Osteoblast (primary cell): ENCODE results near the gene CST9. TPM values are rescaled to one million over a fixed set of nuclear protein-coding genes. Genes with fewer than 3 reads are reported as not detected.

ENCODE experiments used
- DNase-seq: peaks from one replicate; pipeline ENCODE4 v3.0.0; 2011; ENCODE audit warnings: low spot score, mixed read lengths; ENCODE audit not compliant: insufficient read length; ENCODE audit errors: missing footprints
- H2AFZ ChIP-seq: 2 replicates; pipeline ENCODE4 v1.6.0; 2011; ENCODE audit warnings: mild to moderate bottlenecking, low read length
- H3K27ac ChIP-seq: 2 replicates; pipeline ENCODE4 v1.5.1; 2011; ENCODE audit warnings: mild to moderate bottlenecking, low read depth, low read length, moderate library complexity
- H3K27me3 ChIP-seq: 2 replicates; pipeline ENCODE4 v1.6.0; 2012; ENCODE audit warnings: mild to moderate bottlenecking, control low read depth, inconsistent platforms, low read length, moderate library complexity; ENCODE audit not compliant: insufficient read depth
- H3K36me3 ChIP-seq: 2 replicates; pipeline ENCODE4 v1.5.1; 2011; ENCODE audit warnings: mild to moderate bottlenecking, low read length, control low read depth, moderate library complexity; ENCODE audit not compliant: insufficient read depth
- H3K4me1 ChIP-seq: 2 replicates; pipeline ENCODE4 v1.5.1; 2011; ENCODE audit warnings: mild to moderate bottlenecking, low read length, control low read depth, moderate library complexity; ENCODE audit not compliant: insufficient read depth
- H3K4me2 ChIP-seq: 2 replicates; pipeline ENCODE4 v1.6.0; 2011; ENCODE audit warnings: mild to moderate bottlenecking, low read length; ENCODE audit not compliant: insufficient read depth
- H3K4me3 ChIP-seq: fragments of 200-600 bp; sonication (generic); 3 replicates; pipeline ENCODE4 v1.5.1; 2012; ENCODE audit warnings: mild to moderate bottlenecking, low read length, inconsistent platforms; ENCODE audit not compliant: insufficient read depth
- H3K79me2 ChIP-seq: 2 replicates; pipeline ENCODE4 v1.6.0; 2012; ENCODE audit warnings: mild to moderate bottlenecking, low read length, control low read depth, inconsistent platforms; ENCODE audit not compliant: insufficient read depth
- H3K9me3 ChIP-seq: 2 replicates; pipeline ENCODE4 v1.5.1; 2011; ENCODE audit warnings: low read depth, low read length, control low read depth
- H4K20me1 ChIP-seq: 2 replicates; pipeline ENCODE4 v1.6.0; 2012; ENCODE audit warnings: mild to moderate bottlenecking, low read length, control low read depth; ENCODE audit not compliant: insufficient read depth
- CTCF ChIP-seq: IDR thresholded peaks from 2 replicates; pipeline ENCODE4 v1.5.1; 2011; ENCODE audit warnings: mild to moderate bottlenecking, low read depth, low read length, moderate library complexity; ENCODE audit errors: extremely low read depth
- total RNA-seq: library from RNA; depleted of rRNA; stranded (reverse); fragments of >200 nt; gene quantifications from 2 replicates; pipeline ENCODE4 v1.2.3, GENCODE V29; 2012

Gene CST9
- total RNA-seq, 1 donor = not detected

- H3K79me2 ChIP-seq = no peaks in the 10 kb centered on the region
- no peaks in the 10 kb centered on the region for H3K27me3 ChIP-seq
- H3K4me2 ChIP-seq = no peak overlapping the region
- no peak for DNase-seq
- TF ChIP-seq CTCF = no peak
- H3K4me1 ChIP-seq = peaks cover 6% of the 10 kb centered on the region
- H3K27ac ChIP-seq = no peak overlapping the region
- no peaks in the 10 kb centered on the region for H3K36me3 ChIP-seq
- H3K9me3 ChIP-seq = no peaks in the 10 kb centered on the region
- no peak overlapping the region for H3K4me3 ChIP-seq
- no peak overlapping the region for H2AFZ ChIP-seq
- no peaks in the 10 kb centered on the region for H4K20me1 ChIP-seq
These were observed 44.2 kb upstream of the CST9 start for GRCh38 chr20:23649830-23650417.

- no peaks in the 10 kb centered on the region for H3K27me3 ChIP-seq
- H3K4me3 ChIP-seq = no peak overlapping the region
- no peak overlapping the region for H2AFZ ChIP-seq
- H3K36me3 ChIP-seq = no peaks in the 10 kb centered on the region
- TF ChIP-seq CTCF = no peak
- H3K4me2 ChIP-seq = no peak overlapping the region
- no peaks in the 10 kb centered on the region for H3K79me2 ChIP-seq
- no peak for DNase-seq
- no peaks in the 10 kb centered on the region for H4K20me1 ChIP-seq
- no peaks in the 10 kb centered on the region for H3K9me3 ChIP-seq
- no peak overlapping the region for H3K27ac ChIP-seq
- peaks cover 6% of the 10 kb centered on the region for H3K4me1 ChIP-seq
These were observed 43.5 kb upstream of the CST9 start for GRCh38 chr20:23649242-23649641.

- H3K9me3 ChIP-seq = no peaks in the 10 kb centered on the region
- H3K79me2 ChIP-seq = no peaks in the 10 kb centered on the region
- H3K4me2 ChIP-seq = no peak overlapping the region
- no peak overlapping the region for H3K4me3 ChIP-seq
- H3K4me1 ChIP-seq = peaks cover 7% of the 10 kb centered on the region
- no peak for DNase-seq
- no peaks in the 10 kb centered on the region for H3K27me3 ChIP-seq
- no peak overlapping the region for H3K27ac ChIP-seq
- H3K36me3 ChIP-seq = no peaks in the 10 kb centered on the region
- TF ChIP-seq CTCF = no peak
- no peak overlapping the region for H2AFZ ChIP-seq
- no peaks in the 10 kb centered on the region for H4K20me1 ChIP-seq
These were observed 41.6 kb upstream of the CST9 start for GRCh38 chr20:23647346-23647745.

GRCh38 chr20:23646106-23646873, 40.6 kb upstream of the CST9 start:
- no peak overlapping the region for H2AFZ ChIP-seq

More at GRCh38 chr20:23646106-23646873, 40.6 kb upstream of the CST9 start:
- H4K20me1 ChIP-seq = no peaks in the 10 kb centered on the region
- no peak overlapping the region for H3K27ac ChIP-seq
- H3K4me1 ChIP-seq = peaks cover 14% of the 10 kb centered on the region
- no peak overlapping the region for H3K4me3 ChIP-seq
- no peaks in the 10 kb centered on the region for H3K79me2 ChIP-seq
- H3K9me3 ChIP-seq = no peaks in the 10 kb centered on the region
- H3K27me3 ChIP-seq = no peaks in the 10 kb centered on the region
- DNase-seq = no peak
- no peak overlapping the region for H3K4me2 ChIP-seq
- no peak for TF ChIP-seq CTCF
- no peaks in the 10 kb centered on the region for H3K36me3 ChIP-seq
